Measurements from ENCODE around the gene LAMA3. TPM values are rescaled to one million over a fixed set of nuclear protein-coding genes. Genes with fewer than 3 reads are reported as not detected.

Gene LAMA3
- total and polyA plus RNA-seq, 2 donors (not counting 3 experiments of a cell fraction or from before 2014, with no cell fraction given): 2.6 to 12.3 TPM

GRCh38 chr18:23725827-23726661, 36.8 kb downstream of the LAMA3 start:
- no peaks in the 10 kb centered on the region for H3K4me1 ChIP-seq (ENCODE audit: control insufficient read depth, extremely low read depth, insufficient read depth, low read length)
- H3K9me1 ChIP-seq (replicated peaks; ENCODE audit: control insufficient read depth, extremely low read depth, insufficient read depth, low read length): no peaks in the 10 kb centered on the region
- no peaks in the 10 kb centered on the region for H3K79me2 ChIP-seq (ENCODE audit: control insufficient read depth, insufficient read depth, low read length)
- H2AFZ ChIP-seq (ENCODE audit: low read depth, low read length): no peak overlapping the region
- BruUV-seq (replicated peaks): no TSS peak
- no peak for FAIRE-seq
- H4K20me1 ChIP-seq (replicated peaks; ENCODE audit: control insufficient read depth, extremely low read depth, insufficient read depth, low read length): no peaks in the 10 kb centered on the region
- POLR2A ChIA-PET: no interaction called here
- TF ChIP-seq POLR2A (IDR thresholded peaks at IDR 0.05; ENCODE audit: low read depth, low read length): no peak
- TF ChIP-seq CTCF (IDR thresholded peaks at IDR 0.05; ENCODE audit: extremely low read depth in 1 of 2, insufficient read depth in 1 of 2, low read depth in 1 of 2, low read length in 2 of 2): no peak
- TF ChIP-seq GATA2 (IDR thresholded peaks at IDR 0.05; ENCODE audit: insufficient read depth, insufficient read length, low read depth, low read length): no peak
- no peak for TF ChIP-seq JUN (IDR thresholded peaks at IDR 0.05; ENCODE audit: borderline replicate concordance, insufficient read depth, insufficient read length, low read depth)
- no peak for TF ChIP-seq MAX (IDR thresholded peaks at IDR 0.05; ENCODE audit: insufficient read depth, insufficient read length)
- H3K9me3 ChIP-seq (replicated peaks; ENCODE audit: control insufficient read depth, insufficient read depth, low read length): no peaks in the 10 kb centered on the region
- no peaks in the 10 kb centered on the region for H3K36me3 ChIP-seq (ENCODE audit: control insufficient read depth in 2 of 2, extremely low read depth in 1 of 2, insufficient read depth in 2 of 2, low read length in 2 of 2)
- no peaks in the 10 kb centered on the region for H3K27me3 ChIP-seq (ENCODE audit: control insufficient read depth in 2 of 2, insufficient read depth in 2 of 2, low read length in 2 of 2)
- intact Hi-C loops (cut with micrococcal nuclease) (no loop called here), dilution Hi-C loops (cut with MboI; ENCODE audit: extremely low pct_ligation_motif_present, low sequenced_read_pairs) (no loop called here)
- no peak overlapping the region for H3K4me2 ChIP-seq (ENCODE audit: insufficient read depth, low read length)
- CTCF ChIA-PET: interaction anchor here (3.1 kb wide), 1 partner anchor 23 kb away, joined by 10 read pairs; no protein-coding TSS in a partner anchor
- DNase-seq (ENCODE audit: low read depth, low spot score): no peak
- H3K9ac ChIP-seq (replicated peaks; ENCODE audit: extremely low read depth, insufficient read depth, low read length): no peak overlapping the region
- no peak overlapping the region for H3K27ac ChIP-seq (ENCODE audit: insufficient read depth, low read depth, low read length)
- no peak overlapping the region for H3K4me3 ChIP-seq (replicated peaks in 1 of 3; ENCODE audit: insufficient read depth in 1 of 3, low read depth in 1 of 3, low read length in 3 of 3)

Measured in endothelial cell of umbilical vein (primary cell).